ENCODE measurements around the gene SLC46A2. TPM values are rescaled to one million over a fixed set of nuclear protein-coding genes. Genes with fewer than 3 reads are reported as not detected.

SLC46A2 gene
- polyA plus RNA-seq, 1 donor (not counting 4 experiments of a cell fraction or from before 2014, with no cell fraction given): not detected

- Histone ChIP-seq H3K36me3 (ENCODE audit: control insufficient read depth in 2 of 2, extremely low read depth in 1 of 2, insufficient read depth in 2 of 2, low read length in 2 of 2) (peaks cover 0 to 7% of the 10 kb centered on the region in 2 experiments), H3K4me2 (ENCODE audit: control insufficient read depth, extremely low read depth, insufficient read depth, low read depth, low read length) (peak overlapping the region; percentile 40), H3K27me3 (ENCODE audit: control insufficient read depth, extremely low read depth, insufficient read depth, low read length) (no peaks in the 10 kb centered on the region), H3K9me1 (ENCODE audit: control insufficient read depth, extremely low read depth, insufficient read depth, low read length) (no peaks in the 10 kb centered on the region), H3K9ac (ENCODE audit: control insufficient read depth, extremely low read depth, insufficient read depth, low read length) (no peak overlapping the region), H3K4me3 (ENCODE audit: control insufficient read depth in 2 of 3, extremely low read depth in 1 of 3, insufficient read depth in 2 of 3, low read depth in 1 of 3, low read length in 3 of 3) (no peak overlapping the region), H2AFZ (ENCODE audit: control insufficient read depth, low read length) (peak overlapping the region; percentile 37), H3K4me1 (ENCODE audit: control insufficient read depth, extremely low read depth, insufficient read depth, low read length) (peaks cover 6% of the 10 kb centered on the region), H3K9me3 (ENCODE audit: control insufficient read depth, low read depth, low read length) (no peaks in the 10 kb centered on the region), H3K27ac (ENCODE audit: control insufficient read depth, insufficient read depth, low read length) (peak overlapping the region; percentile 52), H4K20me1 (ENCODE audit: control insufficient read depth, extremely low read depth, insufficient read depth, low read length) (no peaks in the 10 kb centered on the region), H3K79me2 (ENCODE audit: control insufficient read depth, insufficient read depth, low read length) (no peaks in the 10 kb centered on the region)
- TF ChIP-seq, protein P1, sequence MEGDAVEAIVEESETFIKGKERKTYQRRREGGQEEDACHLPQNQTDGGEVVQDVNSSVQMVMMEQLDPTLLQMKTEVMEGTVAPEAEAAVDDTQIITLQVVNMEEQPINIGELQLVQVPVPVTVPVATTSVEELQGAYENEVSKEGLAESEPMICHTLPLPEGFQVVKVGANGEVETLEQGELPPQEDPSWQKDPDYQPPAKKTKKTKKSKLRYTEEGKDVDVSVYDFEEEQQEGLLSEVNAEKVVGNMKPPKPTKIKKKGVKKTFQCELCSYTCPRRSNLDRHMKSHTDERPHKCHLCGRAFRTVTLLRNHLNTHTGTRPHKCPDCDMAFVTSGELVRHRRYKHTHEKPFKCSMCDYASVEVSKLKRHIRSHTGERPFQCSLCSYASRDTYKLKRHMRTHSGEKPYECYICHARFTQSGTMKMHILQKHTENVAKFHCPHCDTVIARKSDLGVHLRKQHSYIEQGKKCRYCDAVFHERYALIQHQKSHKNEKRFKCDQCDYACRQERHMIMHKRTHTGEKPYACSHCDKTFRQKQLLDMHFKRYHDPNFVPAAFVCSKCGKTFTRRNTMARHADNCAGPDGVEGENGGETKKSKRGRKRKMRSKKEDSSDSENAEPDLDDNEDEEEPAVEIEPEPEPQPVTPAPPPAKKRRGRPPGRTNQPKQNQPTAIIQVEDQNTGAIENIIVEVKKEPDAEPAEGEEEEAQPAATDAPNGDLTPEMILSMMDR (optimal IDR thresholded peaks at IDR 0.05 in 1 of 3, IDR thresholded peaks at IDR 0.05 in 1 of 3, conservative IDR thresholded peaks at IDR 0.05 in 1 of 3; ENCODE audit: extremely low read depth in 1 of 3, insufficient read depth in 2 of 3, low read length in 3 of 3): no peak
- no peak for TF ChIP-seq EZH2 (IDR thresholded peaks at IDR 0.05; ENCODE audit: low read length)
- FAIRE-seq (peak; percentile 95), DNase-seq (ENCODE audit: low read depth, low spot score) (peak; percentile 69)
- dilution Hi-C loops (cut with MboI; ENCODE audit: extremely low pct_ligation_motif_present, low sequenced_read_pairs): no loop called here
Measured at GRCh38 chr9:112867275-112867991, 23.2 kb downstream of the SLC46A2 start.

DNA sequence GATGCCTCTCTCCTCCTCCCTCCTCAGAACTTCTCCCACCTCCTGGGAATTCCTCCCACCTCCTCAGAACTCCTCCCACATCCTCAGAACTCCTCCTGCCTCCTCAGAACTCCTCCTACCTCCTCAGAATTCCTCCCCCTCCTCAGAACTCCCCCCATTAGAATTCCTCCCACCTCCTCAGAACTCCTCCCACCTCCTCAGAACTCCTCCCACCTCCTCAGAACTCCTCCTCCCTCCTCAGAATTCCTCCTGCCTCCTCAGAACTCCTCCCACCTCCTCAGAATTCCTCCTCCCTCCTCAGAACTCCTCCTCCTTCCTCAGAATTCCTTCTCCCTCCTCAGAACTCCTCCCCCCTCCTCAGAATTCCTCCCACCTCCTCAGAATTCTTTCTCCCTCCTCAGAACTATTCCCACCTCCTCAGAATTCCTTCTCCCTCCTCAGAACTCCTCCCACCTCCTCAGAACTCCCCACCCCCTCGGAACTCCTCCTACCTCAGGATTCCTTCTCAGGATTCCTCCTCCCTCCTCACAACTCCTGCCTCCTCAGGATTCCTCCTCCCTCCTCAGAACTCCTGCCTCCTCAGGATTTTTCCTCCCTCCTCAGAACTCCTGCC lies 23.9 kb downstream of the SLC46A2 start:
- FAIRE-seq (no peak), DNase-seq (ENCODE audit: low read depth, low spot score) (peak; percentile 54)
- H3K4me1 ChIP-seq (ENCODE audit: control insufficient read depth, extremely low read depth, insufficient read depth, low read length): peaks cover 6% of the 10 kb centered on the region
- no peak overlapping the region for H3K27ac ChIP-seq (ENCODE audit: control insufficient read depth, insufficient read depth, low read length)
- no peak overlapping the region for H3K4me3 ChIP-seq (ENCODE audit: control insufficient read depth in 2 of 3, extremely low read depth in 1 of 3, insufficient read depth in 2 of 3, low read depth in 1 of 3, low read length in 3 of 3)
- no peaks in the 10 kb centered on the region for H3K27me3 ChIP-seq (ENCODE audit: control insufficient read depth, extremely low read depth, insufficient read depth, low read length)
- H4K20me1 ChIP-seq (ENCODE audit: control insufficient read depth, extremely low read depth, insufficient read depth, low read length): no peaks in the 10 kb centered on the region
- H3K4me2 ChIP-seq (ENCODE audit: control insufficient read depth, extremely low read depth, insufficient read depth, low read depth, low read length): no peak overlapping the region
- no peak overlapping the region for H2AFZ ChIP-seq (ENCODE audit: control insufficient read depth, low read length)
- peaks cover 0 to 7% of the 10 kb centered on the region in 2 experiments for H3K36me3 ChIP-seq (ENCODE audit: control insufficient read depth in 2 of 2, extremely low read depth in 1 of 2, insufficient read depth in 2 of 2, low read length in 2 of 2)
- H3K9me3 ChIP-seq (ENCODE audit: control insufficient read depth, low read depth, low read length): no peaks in the 10 kb centered on the region
- H3K9me1 ChIP-seq (ENCODE audit: control insufficient read depth, extremely low read depth, insufficient read depth, low read length): no peaks in the 10 kb centered on the region
- no peaks in the 10 kb centered on the region for H3K79me2 ChIP-seq (ENCODE audit: control insufficient read depth, insufficient read depth, low read length)
- dilution Hi-C loops (cut with MboI; ENCODE audit: extremely low pct_ligation_motif_present, low sequenced_read_pairs): no loop called here
- no peak overlapping the region for H3K9ac ChIP-seq (ENCODE audit: control insufficient read depth, extremely low read depth, insufficient read depth, low read length)
- TF ChIP-seq, protein P1 (optimal IDR thresholded peaks at IDR 0.05 in 1 of 3, IDR thresholded peaks at IDR 0.05 in 1 of 3, conservative IDR thresholded peaks at IDR 0.05 in 1 of 3; ENCODE audit: extremely low read depth in 1 of 3, insufficient read depth in 2 of 3, low read length in 3 of 3): no peak
- no peak for TF ChIP-seq EZH2 (IDR thresholded peaks at IDR 0.05; ENCODE audit: low read length)

Measured in keratinocyte (primary cell).